IMR-90 (cell line): ENCODE measurements around the gene DOCK4. TPM values are rescaled to one million over a fixed set of nuclear protein-coding genes. Genes with fewer than 3 reads are reported as not detected.

ENCODE experiments used
- ATAC-seq: fragments of 200-7000 bp; cut with Tn5 transposase; 2 replicates; pipeline ENCODE4 v1.9.1; 2020; ENCODE audit warnings: low read depth, mild to moderate bottlenecking, moderate library complexity
- BruUV-seq: library from RNA; stranded (reverse); fragments of 400-500 nt; replicated peaks from 2 replicates; lab custom pipeline; 2021; lab: Mats Ljungman, UMichigan
- CTCF ChIA-PET: fragments of 300-600 bp; formaldehyde crosslinking; extraction: SDS; loops from one replicate; lab custom pipeline; 2021; ENCODE audit warnings: antibody characterized with exemption; lab: Yijun Ruan, JAX
- POLR2A ChIA-PET: fragments of 300-600 bp; sonication (Branson Sonifier 250); formaldehyde crosslinking; loops from one replicate; lab custom pipeline; 2022; ENCODE audit warnings: antibody characterized with exemption; ENCODE audit not compliant: unreplicated experiment; lab: Charles Lee
- DNase-seq: peaks from one replicate; pipeline ENCODE4 v3.0.0; 2013
- H2AFZ ChIP-seq: replicated peaks from 2 replicates; pipeline ENCODE3; 2013; ENCODE audit warnings: low read length, mild to moderate bottlenecking; ENCODE audit not compliant: poor library complexity
- H2AK5ac ChIP-seq: 2 replicates; pipeline ENCODE4 v1.6.1; 2013; ENCODE audit warnings: low read depth, low read length, inconsistent platforms
- H2AK9ac ChIP-seq: replicated peaks from 2 replicates; pipeline ENCODE3; 2013; ENCODE audit warnings: mild to moderate bottlenecking, low read depth, low read length, moderate library complexity; ENCODE audit not compliant: poor library complexity
- H2BK120ac ChIP-seq: 2 replicates; pipeline ENCODE4 v1.6.1; 2013; ENCODE audit warnings: low read depth, low read length, inconsistent platforms
- H2BK15ac ChIP-seq: 3 replicates; pipeline ENCODE4 v1.6.1; 2013; ENCODE audit warnings: low read depth, low read length, inconsistent platforms
- H2BK20ac ChIP-seq: 2 replicates; pipeline ENCODE4 v1.6.1; 2013; ENCODE audit warnings: low read depth, mild to moderate bottlenecking, inconsistent platforms, low read length, moderate library complexity
- H2BK5ac ChIP-seq: 2 replicates; pipeline ENCODE4 v1.6.1; 2013; ENCODE audit warnings: mild to moderate bottlenecking, low read depth, low read length, inconsistent platforms; ENCODE audit not compliant: poor library complexity, severe bottlenecking
- H3K14ac ChIP-seq: replicated peaks from 2 replicates; pipeline ENCODE4 v1.6.1; 2013; ENCODE audit warnings: low read depth, low read length, inconsistent platforms
- H3K18ac ChIP-seq: 2 replicates; pipeline ENCODE4 v1.6.1; 2013; ENCODE audit warnings: low read depth, low read length, control low read depth
- H3K23ac ChIP-seq: 2 replicates; pipeline ENCODE4 v1.6.1; 2013; ENCODE audit warnings: low read depth, low read length, inconsistent platforms
- H3K27ac ChIP-seq: 2 replicates; pipeline ENCODE4 v1.5.1; 2013; ENCODE audit warnings: mild to moderate bottlenecking, control low read depth, low read length; ENCODE audit not compliant: insufficient read depth
- H3K27me3 ChIP-seq: 2 replicates; pipeline ENCODE4 v1.6.1; 2013; ENCODE audit warnings: low read length; ENCODE audit not compliant: control insufficient read depth, insufficient read depth
- H3K36me3 ChIP-seq: 2 replicates; pipeline ENCODE4 v1.6.1; 2013; ENCODE audit warnings: low read length, mixed read lengths; ENCODE audit not compliant: control insufficient read depth, insufficient read depth
- H3K4ac ChIP-seq: 2 replicates; pipeline ENCODE4 v1.6.1; 2013; ENCODE audit warnings: low read depth, low read length, inconsistent platforms
- H3K4me1 ChIP-seq: 2 replicates; pipeline ENCODE4 v1.6.1; 2013; ENCODE audit warnings: low read length, mixed read lengths; ENCODE audit not compliant: control insufficient read depth, insufficient read depth
- H3K4me2 ChIP-seq: 2 replicates; pipeline ENCODE4 v1.6.1; 2013; ENCODE audit warnings: low read depth, mild to moderate bottlenecking, control low read depth, low read length, moderate library complexity
- H3K4me3 ChIP-seq: 2 replicates; pipeline ENCODE4 v1.5.1; 2013; ENCODE audit warnings: low read depth, mild to moderate bottlenecking, control low read depth, low read length, moderate library complexity; ENCODE audit not compliant: insufficient read depth
- H3K56ac ChIP-seq: 2 replicates; pipeline ENCODE4 v1.6.1; 2013; ENCODE audit warnings: low read length, inconsistent platforms; ENCODE audit not compliant: insufficient read depth; ENCODE audit errors: extremely low read depth
- H3K79me1 ChIP-seq, 2 experiments: 2 replicates each; pipeline ENCODE4 v1.6.1; 2013; ENCODE audit warnings: low read length in 2 of 2, inconsistent platforms in 1 of 2, low read depth in 1 of 2
- H3K9ac ChIP-seq: 2 replicates; pipeline ENCODE4 v1.6.1; 2013; ENCODE audit warnings: low read depth, low read length, control low read depth
- H3K9me1 ChIP-seq: 2 replicates; pipeline ENCODE4 v1.6.1; 2013; ENCODE audit warnings: low read length, inconsistent platforms; ENCODE audit not compliant: insufficient read depth
- H3K9me3 ChIP-seq: 2 replicates; pipeline ENCODE4 v1.6.1; 2013; ENCODE audit warnings: low read length; ENCODE audit not compliant: control insufficient read depth, insufficient read depth
- H4K20me1 ChIP-seq: 2 replicates; pipeline ENCODE4 v1.6.1; 2013; ENCODE audit warnings: low read length, inconsistent platforms; ENCODE audit not compliant: insufficient read depth
- H4K5ac ChIP-seq: 2 replicates; pipeline ENCODE4 v1.6.1; 2013; ENCODE audit warnings: mild to moderate bottlenecking, low read depth, low read length, control low read depth
- H4K8ac ChIP-seq, 2 experiments: 2 replicates each; pipeline ENCODE4 v1.6.1; 2013; ENCODE audit warnings: low read depth in 2 of 2, low read length in 2 of 2, control low read depth in 1 of 2, inconsistent platforms in 1 of 2
- H4K91ac ChIP-seq: 2 replicates; pipeline ENCODE4 v1.6.1; 2013; ENCODE audit warnings: low read depth, low read length, inconsistent platforms; ENCODE audit not compliant: insufficient read depth
- MAFK ChIP-seq: IDR thresholded peaks from 2 replicates; pipeline ENCODE4 v1.6.1; 2012; ENCODE audit warnings: low read depth, low read length, improper control_type of control experiment
- MXI1 ChIP-seq: IDR thresholded peaks from 2 replicates; pipeline ENCODE4 v1.6.1; 2012; ENCODE audit warnings: low read depth, mild to moderate bottlenecking, low read length, moderate library complexity, borderline replicate concordance
- NFE2L2 ChIP-seq: fragments of 150-350 bp; IDR thresholded peaks from 2 replicates; pipeline ENCODE4 v1.6.1; 2016; ENCODE audit warnings: low read depth, mild to moderate bottlenecking, low read length
- POLR2A ChIP-seq: IDR thresholded peaks from 2 replicates; pipeline ENCODE4 v1.6.1; 2012; ENCODE audit warnings: mild to moderate bottlenecking, low read depth, low read length
- RFX5 ChIP-seq: IDR thresholded peaks from 2 replicates; pipeline ENCODE4 v1.8.0; 2012; ENCODE audit warnings: low read depth, mild to moderate bottlenecking, low read length, moderate library complexity
- SMC3 ChIP-seq: fragments of 150-350 bp; IDR thresholded peaks from 2 replicates; pipeline ENCODE4 v1.6.1; 2016; ENCODE audit warnings: low read depth, mild to moderate bottlenecking, antibody characterized with exemption, low read length, moderate library complexity
- WGBS, 2 experiments: methylation state at CpG; one replicate each; pipeline versions ENCODE4 v1.1.5 to v1.1.7; 2013; ENCODE audit warnings: missing lambda C conversion rate in 2 of 2; ENCODE audit not compliant: insufficient read length in 1 of 2; ENCODE audit errors: extremely low coverage in 2 of 2; 5-methylcytosine and 5-hydroxymethylcytosine counted together
- dilution Hi-C: fragments of 300-500 bp; cut with HindIII; formaldehyde crosslinking; loops from one replicate; pipeline ENCODE4 v1.14.3; 2018; ENCODE audit warnings: low sequenced_read_pairs; ENCODE audit not compliant: unreplicated experiment
- in situ Hi-C: fragments of 300-500 bp; cut with MboI; formaldehyde crosslinking; loops from 3 replicates; pipeline ENCODE4 v1.14.3; 2019; ENCODE audit warnings: low sequenced_read_pairs, inconsistent platforms, mixed read lengths
- intact Hi-C: fragments of 100-400 bp; cut with micrococcal nuclease; formaldehyde crosslinking; loops from 2 replicates; pipeline ENCODE4 v1.10.0; 2022
- polyA plus RNA-seq, 3 experiments: library from polyadenylated mRNA; depleted of rRNA; stranded (reverse); fragments of >200 nt; gene quantifications; 2 replicates each; pipeline ENCODE4 v1.2.3, GENCODE V29; 2012; ENCODE audit warnings: low replicate concordance in 1 of 3
- total RNA-seq: library from RNA; depleted of rRNA; stranded (reverse); fragments of >200 nt; gene quantifications from 2 replicates; pipeline ENCODE4 v1.2.3, GENCODE V29; 2012
- TF ChIP-seq, protein P1 (sequence below): fragments of 150-350 bp; IDR thresholded peaks from 2 replicates; pipeline ENCODE4 v1.6.1; 2016; ENCODE audit warnings: low read depth, mild to moderate bottlenecking, low read length, moderate library complexity, borderline replicate concordance

Gene DOCK4
- total and polyA plus RNA-seq, 2 of the 4 experiments (the other 2 are of a cell fraction) = 4.4 to 12.2 TPM

DNA sequence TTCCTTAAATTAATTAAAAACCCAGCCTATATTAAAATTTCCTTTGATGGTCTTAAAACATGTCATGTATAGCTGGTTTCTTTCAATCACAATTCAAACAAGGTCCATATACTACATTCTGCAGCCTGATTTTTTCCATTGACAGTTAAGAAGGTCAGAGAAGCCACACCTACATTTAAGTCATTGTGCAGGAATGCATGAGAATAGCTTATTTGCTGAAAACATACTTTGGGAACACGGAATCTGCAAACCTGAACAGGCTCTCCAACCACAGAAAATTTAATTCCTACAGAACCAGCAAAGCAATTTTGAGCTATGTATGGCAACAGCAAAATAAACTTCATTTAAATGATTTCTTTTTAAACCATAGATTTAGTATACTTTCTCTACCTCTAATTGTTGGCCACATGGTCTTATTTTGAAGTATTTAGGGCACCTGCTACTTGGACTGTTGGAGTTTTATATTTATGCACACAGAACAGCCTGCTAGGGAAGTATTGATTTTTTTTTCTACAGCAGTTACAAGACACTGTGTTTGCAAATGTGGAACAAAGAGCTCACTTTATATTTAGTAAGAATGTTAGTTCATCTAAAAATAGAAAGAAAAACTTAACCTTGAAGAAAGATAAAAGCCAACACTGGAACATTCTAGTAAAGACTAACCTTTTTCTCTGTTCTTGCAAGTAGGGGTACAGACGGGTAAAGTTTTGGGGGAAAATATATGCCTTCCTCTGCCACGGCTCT is 403.0 kb downstream of the DOCK4 start (continued):
- no peak for TF ChIP-seq SMC3

DNA sequence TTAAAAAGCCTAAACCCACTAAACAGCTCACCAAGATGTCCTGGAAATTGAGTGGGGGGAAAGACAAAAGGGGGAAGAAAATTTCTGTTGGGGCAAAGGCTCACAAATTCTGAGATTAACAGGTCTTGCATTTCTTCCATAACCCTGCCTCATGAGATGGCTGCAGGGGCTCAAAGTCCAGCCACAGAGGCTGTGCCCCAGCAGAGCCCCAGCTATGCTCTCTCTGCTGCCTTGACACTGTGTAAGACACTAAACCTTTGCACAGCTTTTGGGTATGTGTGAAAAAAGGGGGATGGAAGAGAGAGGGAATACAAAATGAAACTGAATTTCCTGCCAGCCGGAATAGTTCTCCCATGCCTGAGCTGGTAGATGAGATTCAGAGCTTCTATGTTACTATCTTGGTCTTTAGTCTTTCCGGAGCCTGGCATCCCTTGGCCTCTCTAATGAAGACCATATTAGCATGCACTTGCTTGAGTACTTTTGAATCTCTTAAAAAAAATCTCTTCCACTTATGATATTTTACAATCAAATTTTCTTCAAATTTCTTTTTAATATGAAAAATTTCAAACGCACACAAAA is 403.9 kb downstream of the DOCK4 start:
- Histone ChIP-seq H2BK20ac (no peak overlapping the region), H2AK9ac (no peak overlapping the region), H3K27me3 (no peaks in the 10 kb centered on the region), H3K23ac (no peak overlapping the region), H2BK5ac (no peak overlapping the region), H2AFZ (no peak overlapping the region), H3K36me3 (no peaks in the 10 kb centered on the region; the same call in 1 of the 2 replicates), H3K14ac (no peak overlapping the region), H4K91ac (no peak overlapping the region), H3K4me3 (no peak overlapping the region), H3K4ac (no peak overlapping the region), H2BK15ac (no peak overlapping the region), H3K27ac (no peak overlapping the region), H2AK5ac (no peak overlapping the region), H4K8ac (no peak overlapping the region), H3K4me1 (no peaks in the 10 kb centered on the region), H4K20me1 (no peaks in the 10 kb centered on the region), H3K9ac (no peak overlapping the region), H3K79me1 (no peaks in the 10 kb centered on the region), H3K9me3 (peaks cover 7% of the 10 kb centered on the region), H4K5ac (no peak overlapping the region), H3K18ac (no peak overlapping the region), H2BK120ac (no peak overlapping the region), H3K9me1 (no peaks in the 10 kb centered on the region), H3K56ac (no peak overlapping the region), H3K4me2 (no peak overlapping the region)
- ATAC-seq (no peak), DNase-seq (no peak)
- BruUV-seq = no TSS peak
- ChIA-PET CTCF (no interaction called here), POLR2A (interaction anchor here (1.0 kb wide), 1 partner anchor 10 kb away, joined by 4 read pairs; no protein-coding TSS in a partner anchor)
- WGBS, 2 experiments = 40% methylated on average over 1 of the region's 3 CpGs; no CpG with 5 or more reads in 1 of the 2 experiments
- TF ChIP-seq, protein P1, sequence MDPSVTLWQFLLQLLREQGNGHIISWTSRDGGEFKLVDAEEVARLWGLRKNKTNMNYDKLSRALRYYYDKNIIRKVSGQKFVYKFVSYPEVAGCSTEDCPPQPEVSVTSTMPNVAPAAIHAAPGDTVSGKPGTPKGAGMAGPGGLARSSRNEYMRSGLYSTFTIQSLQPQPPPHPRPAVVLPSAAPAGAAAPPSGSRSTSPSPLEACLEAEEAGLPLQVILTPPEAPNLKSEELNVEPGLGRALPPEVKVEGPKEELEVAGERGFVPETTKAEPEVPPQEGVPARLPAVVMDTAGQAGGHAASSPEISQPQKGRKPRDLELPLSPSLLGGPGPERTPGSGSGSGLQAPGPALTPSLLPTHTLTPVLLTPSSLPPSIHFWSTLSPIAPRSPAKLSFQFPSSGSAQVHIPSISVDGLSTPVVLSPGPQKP = no peak
- TF ChIP-seq MAFK = no peak
- no peak for TF ChIP-seq NFE2L2
- TF ChIP-seq POLR2A = no peak
- no peak for TF ChIP-seq RFX5
- TF ChIP-seq MXI1 = no peak
- intact Hi-C loops (no loop called here), in situ Hi-C loops (no loop called here), dilution Hi-C loops (no loop called here)
